GOT3 (cell line): Measurements from ENCODE around the gene TRPM3.

ENCODE experiments used
- DNase-seq: peaks from one replicate; lab custom pipeline; 2025; ENCODE audit warnings: mixed read lengths; lab: John Stamatoyannopoulos, UW

Gene TRPM3

GRCh38 chr9:70484232-70485130 lies 636.9 kb downstream of the TRPM3 start:
- DNase-seq = no peak

- no peak for DNase-seq
These were observed 640.0 kb downstream of the TRPM3 start for GRCh38 chr9:70481471-70481870.

DNA sequence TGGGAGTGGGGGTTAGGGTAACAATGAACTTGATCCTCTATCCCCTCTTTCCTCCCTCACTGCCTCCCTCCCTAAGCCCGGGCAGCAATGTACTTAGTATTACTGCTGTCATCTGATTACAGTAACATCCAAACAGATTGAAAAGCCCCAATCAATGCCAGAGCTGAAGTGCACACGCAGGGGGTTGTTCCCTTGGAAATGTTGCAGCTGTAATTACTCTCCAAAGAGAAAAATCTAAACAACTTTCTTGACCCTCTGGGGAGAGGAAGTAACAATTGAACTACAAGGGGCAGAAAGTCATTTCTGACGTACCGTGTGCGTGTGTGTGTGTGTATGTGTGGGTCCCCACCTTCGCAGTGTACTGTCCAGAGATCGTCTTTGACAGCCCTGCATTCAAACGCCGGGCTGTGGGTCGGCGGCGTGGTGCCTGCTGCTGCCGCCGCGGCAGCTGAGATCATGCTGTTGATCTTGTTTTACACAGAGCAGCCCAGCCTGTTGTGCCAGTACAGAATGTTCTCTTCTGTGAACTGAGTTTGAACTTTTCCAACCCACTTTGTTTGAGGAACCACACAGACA lies 640.9 kb downstream of the TRPM3 start:
- DNase-seq = no peak

- DNase-seq = no peak
These were observed 641.5 kb downstream of the TRPM3 start for GRCh38 chr9:70479880-70480291.
